GM12878 (cell line): Measurements from ENCODE around the gene RASGRP2.

Experiments
- MXI1 ChIP-seq: fragments of 150-350 bp; IDR thresholded peaks from 2 replicates; pipeline ENCODE4 v1.6.1; 2011; ENCODE audit warnings: low read depth, mild to moderate bottlenecking, inconsistent platforms, low read length, improper control_type of control experiment
- POLR2AphosphoS5 ChIP-seq: IDR thresholded peaks from 2 replicates; pipeline ENCODE4 v1.6.1; 2011; ENCODE audit warnings: mild to moderate bottlenecking, low read length, inconsistent platforms
- TBL1XR1 ChIP-seq: IDR thresholded peaks from 2 replicates; pipeline ENCODE4 v1.6.1; 2012; ENCODE audit warnings: low read depth, low read length, improper control_type of control experiment
- TF ChIP-seq, protein P1 (sequence below): fragments of 450-650 bp; formaldehyde crosslinking; IDR thresholded peaks from 2 replicates; pipeline ENCODE4 v1.4.0; 2020; ENCODE audit warnings: mild to moderate bottlenecking, moderate library complexity
- TF ChIP-seq, protein P2 (sequence below), 3 experiments: IDR thresholded peaks in 2 of 3; conservative IDR thresholded peaks in 1 of 3; 2 replicates each; pipeline ENCODE4 v1.5.1; 2011; ENCODE audit warnings: low read depth in 3 of 3, low read length in 3 of 3, mild to moderate bottlenecking in 3 of 3, control low read depth in 2 of 3, moderate library complexity in 2 of 3, inconsistent platforms in 1 of 3, mixed read lengths in 1 of 3; ENCODE audit not compliant: control insufficient read depth in 2 of 3, insufficient read depth in 1 of 3; ENCODE audit errors: extremely low read depth in 1 of 3
- TF ChIP-seq, protein P3 (sequence below): IDR thresholded peaks from 2 replicates; pipeline ENCODE4 v1.6.1; 2012; ENCODE audit warnings: low read depth, low read length, improper control_type of control experiment
- TF ChIP-seq, protein P4 (sequence below): IDR thresholded peaks from 2 replicates; pipeline ENCODE4 v1.6.1; 2012; ENCODE audit warnings: low read length, inconsistent platforms

DNA sequence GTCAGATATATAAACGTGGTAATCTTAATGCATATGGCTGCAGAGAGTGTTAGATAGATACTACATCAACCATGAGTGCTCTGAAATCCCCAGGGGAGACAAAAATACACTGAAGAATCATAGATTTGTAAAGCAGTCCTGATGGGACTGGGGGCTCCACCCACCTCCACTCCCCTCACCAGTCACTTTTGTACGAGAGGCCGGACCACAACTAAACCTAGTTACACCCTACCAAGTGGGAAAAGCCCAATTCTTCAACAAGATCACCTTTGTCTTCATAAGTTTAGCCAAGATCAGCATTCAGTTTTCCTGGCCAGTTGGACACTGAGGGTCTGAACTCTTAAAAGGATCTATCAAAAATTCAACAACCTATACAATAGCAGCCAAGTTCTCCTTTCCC, 32.9 kb upstream of the RASGRP2 start:
- TF ChIP-seq, protein P1, sequence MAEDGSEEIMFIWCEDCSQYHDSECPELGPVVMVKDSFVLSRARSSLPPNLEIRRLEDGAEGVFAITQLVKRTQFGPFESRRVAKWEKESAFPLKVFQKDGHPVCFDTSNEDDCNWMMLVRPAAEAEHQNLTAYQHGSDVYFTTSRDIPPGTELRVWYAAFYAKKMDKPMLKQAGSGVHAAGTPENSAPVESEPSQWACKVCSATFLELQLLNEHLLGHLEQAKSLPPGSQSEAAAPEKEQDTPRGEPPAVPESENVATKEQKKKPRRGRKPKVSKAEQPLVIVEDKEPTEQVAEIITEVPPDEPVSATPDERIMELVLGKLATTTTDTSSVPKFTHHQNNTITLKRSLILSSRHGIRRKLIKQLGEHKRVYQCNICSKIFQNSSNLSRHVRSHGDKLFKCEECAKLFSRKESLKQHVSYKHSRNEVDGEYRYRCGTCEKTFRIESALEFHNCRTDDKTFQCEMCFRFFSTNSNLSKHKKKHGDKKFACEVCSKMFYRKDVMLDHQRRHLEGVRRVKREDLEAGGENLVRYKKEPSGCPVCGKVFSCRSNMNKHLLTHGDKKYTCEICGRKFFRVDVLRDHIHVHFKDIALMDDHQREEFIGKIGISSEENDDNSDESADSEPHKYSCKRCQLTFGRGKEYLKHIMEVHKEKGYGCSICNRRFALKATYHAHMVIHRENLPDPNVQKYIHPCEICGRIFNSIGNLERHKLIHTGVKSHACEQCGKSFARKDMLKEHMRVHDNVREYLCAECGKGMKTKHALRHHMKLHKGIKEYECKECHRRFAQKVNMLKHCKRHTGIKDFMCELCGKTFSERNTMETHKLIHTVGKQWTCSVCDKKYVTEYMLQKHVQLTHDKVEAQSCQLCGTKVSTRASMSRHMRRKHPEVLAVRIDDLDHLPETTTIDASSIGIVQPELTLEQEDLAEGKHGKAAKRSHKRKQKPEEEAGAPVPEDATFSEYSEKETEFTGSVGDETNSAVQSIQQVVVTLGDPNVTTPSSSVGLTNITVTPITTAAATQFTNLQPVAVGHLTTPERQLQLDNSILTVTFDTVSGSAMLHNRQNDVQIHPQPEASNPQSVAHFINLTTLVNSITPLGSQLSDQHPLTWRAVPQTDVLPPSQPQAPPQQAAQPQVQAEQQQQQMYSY: no peak
- TF ChIP-seq POLR2AphosphoS5: 0 out of 2 replicates have a peak, but pooled peaks have one; percentile 53
- TF ChIP-seq TBL1XR1: no peak
- TF ChIP-seq, protein P2, sequence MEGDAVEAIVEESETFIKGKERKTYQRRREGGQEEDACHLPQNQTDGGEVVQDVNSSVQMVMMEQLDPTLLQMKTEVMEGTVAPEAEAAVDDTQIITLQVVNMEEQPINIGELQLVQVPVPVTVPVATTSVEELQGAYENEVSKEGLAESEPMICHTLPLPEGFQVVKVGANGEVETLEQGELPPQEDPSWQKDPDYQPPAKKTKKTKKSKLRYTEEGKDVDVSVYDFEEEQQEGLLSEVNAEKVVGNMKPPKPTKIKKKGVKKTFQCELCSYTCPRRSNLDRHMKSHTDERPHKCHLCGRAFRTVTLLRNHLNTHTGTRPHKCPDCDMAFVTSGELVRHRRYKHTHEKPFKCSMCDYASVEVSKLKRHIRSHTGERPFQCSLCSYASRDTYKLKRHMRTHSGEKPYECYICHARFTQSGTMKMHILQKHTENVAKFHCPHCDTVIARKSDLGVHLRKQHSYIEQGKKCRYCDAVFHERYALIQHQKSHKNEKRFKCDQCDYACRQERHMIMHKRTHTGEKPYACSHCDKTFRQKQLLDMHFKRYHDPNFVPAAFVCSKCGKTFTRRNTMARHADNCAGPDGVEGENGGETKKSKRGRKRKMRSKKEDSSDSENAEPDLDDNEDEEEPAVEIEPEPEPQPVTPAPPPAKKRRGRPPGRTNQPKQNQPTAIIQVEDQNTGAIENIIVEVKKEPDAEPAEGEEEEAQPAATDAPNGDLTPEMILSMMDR (IDR thresholded peaks at IDR 0.05 in 2 of 3, conservative IDR thresholded peaks at IDR 0.05 in 1 of 3; ENCODE audit: control insufficient read depth in 2 of 3, extremely low read depth in 1 of 3, insufficient read depth in 1 of 3, low read depth in 3 of 3, low read length in 3 of 3): no peak
- TF ChIP-seq, protein P3, sequence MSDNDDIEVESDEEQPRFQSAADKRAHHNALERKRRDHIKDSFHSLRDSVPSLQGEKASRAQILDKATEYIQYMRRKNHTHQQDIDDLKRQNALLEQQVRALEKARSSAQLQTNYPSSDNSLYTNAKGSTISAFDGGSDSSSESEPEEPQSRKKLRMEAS: no peak
- TF ChIP-seq MXI1: no peak
- TF ChIP-seq, protein P4, sequence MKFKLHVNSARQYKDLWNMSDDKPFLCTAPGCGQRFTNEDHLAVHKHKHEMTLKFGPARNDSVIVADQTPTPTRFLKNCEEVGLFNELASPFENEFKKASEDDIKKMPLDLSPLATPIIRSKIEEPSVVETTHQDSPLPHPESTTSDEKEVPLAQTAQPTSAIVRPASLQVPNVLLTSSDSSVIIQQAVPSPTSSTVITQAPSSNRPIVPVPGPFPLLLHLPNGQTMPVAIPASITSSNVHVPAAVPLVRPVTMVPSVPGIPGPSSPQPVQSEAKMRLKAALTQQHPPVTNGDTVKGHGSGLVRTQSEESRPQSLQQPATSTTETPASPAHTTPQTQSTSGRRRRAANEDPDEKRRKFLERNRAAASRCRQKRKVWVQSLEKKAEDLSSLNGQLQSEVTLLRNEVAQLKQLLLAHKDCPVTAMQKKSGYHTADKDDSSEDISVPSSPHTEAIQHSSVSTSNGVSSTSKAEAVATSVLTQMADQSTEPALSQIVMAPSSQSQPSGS: no peak
